ENCODE data around the gene ITGB1BP1. TPM values are rescaled to one million over a fixed set of nuclear protein-coding genes. Genes with fewer than 3 reads are reported as not detected.

The ITGB1BP1 gene, protein sequence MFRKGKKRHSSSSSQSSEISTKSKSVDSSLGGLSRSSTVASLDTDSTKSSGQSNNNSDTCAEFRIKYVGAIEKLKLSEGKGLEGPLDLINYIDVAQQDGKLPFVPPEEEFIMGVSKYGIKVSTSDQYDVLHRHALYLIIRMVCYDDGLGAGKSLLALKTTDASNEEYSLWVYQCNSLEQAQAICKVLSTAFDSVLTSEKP
- 38.1 and 49.2 TPM in 2 replicates for total RNA-seq

DNA sequence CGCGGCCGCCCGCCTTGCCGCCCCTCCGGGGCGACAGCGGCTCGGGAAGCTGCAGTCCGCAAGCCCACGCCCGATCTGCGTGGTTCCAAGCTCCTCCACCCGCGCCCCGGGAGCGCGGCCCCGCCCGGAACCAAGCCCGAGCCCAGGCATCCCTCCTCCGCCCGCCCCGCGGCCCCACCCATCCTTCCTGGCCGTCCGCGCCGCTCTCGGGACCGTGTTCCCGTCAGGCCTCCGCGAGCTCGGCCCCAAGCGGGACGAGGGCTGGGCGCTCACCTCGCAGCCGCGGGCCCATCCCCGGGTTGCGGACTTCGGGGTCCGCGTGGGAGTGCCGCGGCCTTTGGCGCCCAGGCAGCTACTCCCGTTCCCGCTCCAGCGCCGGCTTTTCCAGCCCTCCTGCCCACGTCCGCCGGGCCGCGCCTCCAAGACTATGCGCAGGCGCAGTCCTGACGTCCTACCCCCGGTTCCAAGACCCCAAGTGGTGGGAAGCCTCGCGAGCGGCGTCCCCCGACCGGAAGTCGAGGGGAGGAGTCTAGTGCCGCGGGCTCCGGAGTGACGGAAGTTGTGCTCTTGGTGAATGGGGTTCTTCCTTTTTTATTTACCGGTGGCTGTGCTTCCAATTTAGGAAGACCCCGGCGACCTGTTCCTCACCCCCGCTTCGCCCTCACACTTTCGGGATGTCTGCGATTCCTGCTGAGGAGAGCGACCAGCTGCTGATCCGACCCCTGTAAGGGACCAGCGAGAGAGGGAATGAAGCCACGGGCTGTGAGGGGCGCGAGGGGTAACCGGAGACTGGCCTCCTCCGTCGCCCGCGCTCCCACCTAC, at the start of gene ITGB1BP1, which contains the start of gene CPSF3:
Gene ITGB1BP1 (minus strand): TSS at position 429 of the 822 bp plus-strand sequence. CDS start 4,831 bp downstream, outside the sequence.
Gene CPSF3 (plus strand): TSS at position 555 of the 822 bp plus-strand sequence. CDS start 120 bp downstream, at position 675.

Other genes with a start within 250 kb of the ITGB1BP1 start
- 39.3 and 59.0 TPM in 2 replicates for gene ASAP2, start 216.7 kb downstream of the ITGB1BP1 start, total RNA-seq
- gene CPSF3, start 126 bp upstream of the ITGB1BP1 start, total RNA-seq: 52.2 and 62.4 TPM in 2 replicates
- 49.5 and 62.8 TPM in 2 replicates for gene IAH1, start 51.0 kb upstream of the ITGB1BP1 start, total RNA-seq
- 39.3 and 45.7 TPM in 2 replicates for gene ADAM17, start 132.3 kb upstream of the ITGB1BP1 start, total RNA-seq
- 348 and 438 TPM in 2 replicates for gene YWHAQ, start 207.5 kb upstream of the ITGB1BP1 start, total RNA-seq